ENCODE data around the gene ZSCAN5B. TPM values are rescaled to one million over a fixed set of nuclear protein-coding genes. Genes with fewer than 3 reads are reported as not detected.

Gene ZSCAN5B
- total and polyA plus RNA-seq, 2 of the 13 experiments (the other 11 are each of a cell fraction or from before 2014, with no cell fraction given) = not detected

DNA sequence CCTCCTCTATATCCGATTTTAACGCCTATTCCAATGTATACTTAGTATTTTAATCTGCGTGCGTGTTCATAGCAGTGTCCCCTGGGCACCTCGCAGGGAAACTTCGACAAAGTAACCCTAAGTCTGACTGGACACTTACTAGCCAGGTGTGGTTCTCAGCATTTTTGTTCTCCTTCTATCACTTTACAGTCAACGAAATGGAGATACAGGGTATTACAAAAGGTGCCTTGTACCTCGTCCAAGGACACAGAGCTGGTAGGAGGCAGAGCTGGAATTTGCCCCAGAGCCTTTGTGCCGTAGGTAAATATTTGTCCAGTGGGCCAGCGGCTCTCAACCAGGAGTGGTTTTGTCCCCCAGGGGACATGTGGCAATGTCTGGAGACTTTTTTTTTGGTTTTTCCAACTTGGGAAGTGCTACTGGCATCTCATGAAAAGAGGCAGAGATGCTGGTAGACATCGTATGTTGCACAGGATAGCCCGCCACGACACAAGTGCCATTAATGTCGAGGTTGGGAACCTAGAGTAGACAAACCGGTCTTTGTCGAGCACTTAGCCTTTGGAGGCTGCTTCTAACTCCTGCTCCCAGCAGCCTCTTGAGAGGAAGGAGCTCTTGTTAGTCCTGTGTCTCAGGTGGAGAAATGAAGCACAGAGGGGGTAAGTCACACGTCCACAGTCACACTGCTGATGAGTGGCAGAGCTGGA, 55.3 kb downstream of the ZSCAN5B start (continued):
- TF ChIP-seq, protein P1, sequence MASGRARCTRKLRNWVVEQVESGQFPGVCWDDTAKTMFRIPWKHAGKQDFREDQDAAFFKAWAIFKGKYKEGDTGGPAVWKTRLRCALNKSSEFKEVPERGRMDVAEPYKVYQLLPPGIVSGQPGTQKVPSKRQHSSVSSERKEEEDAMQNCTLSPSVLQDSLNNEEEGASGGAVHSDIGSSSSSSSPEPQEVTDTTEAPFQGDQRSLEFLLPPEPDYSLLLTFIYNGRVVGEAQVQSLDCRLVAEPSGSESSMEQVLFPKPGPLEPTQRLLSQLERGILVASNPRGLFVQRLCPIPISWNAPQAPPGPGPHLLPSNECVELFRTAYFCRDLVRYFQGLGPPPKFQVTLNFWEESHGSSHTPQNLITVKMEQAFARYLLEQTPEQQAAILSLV (CRISPR knock-in tag; IDR thresholded peaks at IDR 0.05; ENCODE audit: borderline replicate concordance) = no peak
- peak in 1 of 2 experiments; percentile 73; a peak in 1 of 4 replicates for TF ChIP-seq KLF16 (CRISPR knock-in tag; IDR thresholded peaks at IDR 0.05)
- TF ChIP-seq LCORL (IDR thresholded peaks at IDR 0.05) = no peak
- TF ChIP-seq LCORL (CRISPR knock-in tag; IDR thresholded peaks at IDR 0.05) = peak; percentile 81
- peak; percentile 49; the same call in 1 of the 2 replicates for TF ChIP-seq KMT2B (CRISPR knock-in tag; IDR thresholded peaks at IDR 0.05)
- TF ChIP-seq ARHGAP35 (CRISPR knock-in tag; IDR thresholded peaks at IDR 0.05; ENCODE audit: borderline replicate concordance) = no peak
- TF ChIP-seq CREB1 (IDR thresholded peaks at IDR 0.05) = no peak
- peak; percentile 67 for TF ChIP-seq CREB1 (CRISPR knock-in tag; IDR thresholded peaks at IDR 0.05)
- TF ChIP-seq FOXJ3 (CRISPR knock-in tag; IDR thresholded peaks at IDR 0.05; ENCODE audit: borderline replicate concordance) = peak; percentile 51; the same call in 1 of the 2 replicates
- no peak for TF ChIP-seq SIX4 (CRISPR knock-in tag; IDR thresholded peaks at IDR 0.05)
- no peak for TF ChIP-seq ZNF530 (CRISPR knock-in tag; IDR thresholded peaks at IDR 0.05; ENCODE audit: low read depth)
- TF ChIP-seq PRMT3 (CRISPR knock-in tag; IDR thresholded peaks at IDR 0.05; ENCODE audit: borderline replicate concordance, low read depth) = no peak
- TF ChIP-seq FOXM1 (CRISPR knock-in tag; IDR thresholded peaks at IDR 0.05) = no peak
- TF ChIP-seq, protein P2, sequence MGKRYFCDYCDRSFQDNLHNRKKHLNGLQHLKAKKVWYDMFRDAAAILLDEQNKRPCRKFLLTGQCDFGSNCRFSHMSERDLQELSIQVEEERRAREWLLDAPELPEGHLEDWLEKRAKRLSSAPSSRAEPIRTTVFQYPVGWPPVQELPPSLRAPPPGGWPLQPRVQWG (CRISPR knock-in tag; IDR thresholded peaks at IDR 0.05; ENCODE audit: borderline replicate concordance, low read depth) = no peak
- TF ChIP-seq ZNF563 (CRISPR knock-in tag; IDR thresholded peaks at IDR 0.05) = no peak
- peak; percentile 58; the same call in 1 of the 2 replicates for TF ChIP-seq NR2C2 (CRISPR knock-in tag; IDR thresholded peaks at IDR 0.05; ENCODE audit: borderline replicate concordance)
- TF ChIP-seq ZFP36L2 (CRISPR knock-in tag; IDR thresholded peaks at IDR 0.05) = no peak
- TF ChIP-seq ZNF430 (CRISPR knock-in tag; IDR thresholded peaks at IDR 0.05) = peak; percentile 59; the same call in 1 of the 2 replicates
- TF ChIP-seq PCBP1 (IDR thresholded peaks at IDR 0.05; ENCODE audit: borderline replicate concordance, low read depth, low read length) = no peak
- no peak for TF ChIP-seq ZNF556 (CRISPR knock-in tag; IDR thresholded peaks at IDR 0.05; ENCODE audit: borderline replicate concordance)
- TF ChIP-seq, protein P3, sequence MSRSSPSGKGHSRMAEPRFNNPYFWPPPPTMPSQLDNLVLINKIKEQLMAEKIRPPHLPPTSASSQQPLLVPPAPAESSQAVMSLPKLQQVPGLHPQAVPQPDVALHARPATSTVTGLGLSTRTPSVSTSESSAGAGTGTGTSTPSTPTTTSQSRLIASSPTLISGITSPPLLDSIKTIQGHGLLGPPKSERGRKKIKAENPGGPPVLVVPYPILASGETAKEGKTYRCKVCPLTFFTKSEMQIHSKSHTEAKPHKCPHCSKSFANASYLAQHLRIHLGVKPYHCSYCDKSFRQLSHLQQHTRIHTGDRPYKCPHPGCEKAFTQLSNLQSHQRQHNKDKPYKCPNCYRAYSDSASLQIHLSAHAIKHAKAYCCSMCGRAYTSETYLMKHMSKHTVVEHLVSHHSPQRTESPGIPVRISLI (CRISPR knock-in tag; IDR thresholded peaks at IDR 0.05; ENCODE audit: borderline replicate concordance) = peak; percentile 97
- 0 out of 2 replicates have a peak, but pooled peaks have one; percentile 16 for TF ChIP-seq ZSCAN21 (CRISPR knock-in tag; IDR thresholded peaks at IDR 0.05; ENCODE audit: borderline replicate concordance)
- TF ChIP-seq, protein P4, sequence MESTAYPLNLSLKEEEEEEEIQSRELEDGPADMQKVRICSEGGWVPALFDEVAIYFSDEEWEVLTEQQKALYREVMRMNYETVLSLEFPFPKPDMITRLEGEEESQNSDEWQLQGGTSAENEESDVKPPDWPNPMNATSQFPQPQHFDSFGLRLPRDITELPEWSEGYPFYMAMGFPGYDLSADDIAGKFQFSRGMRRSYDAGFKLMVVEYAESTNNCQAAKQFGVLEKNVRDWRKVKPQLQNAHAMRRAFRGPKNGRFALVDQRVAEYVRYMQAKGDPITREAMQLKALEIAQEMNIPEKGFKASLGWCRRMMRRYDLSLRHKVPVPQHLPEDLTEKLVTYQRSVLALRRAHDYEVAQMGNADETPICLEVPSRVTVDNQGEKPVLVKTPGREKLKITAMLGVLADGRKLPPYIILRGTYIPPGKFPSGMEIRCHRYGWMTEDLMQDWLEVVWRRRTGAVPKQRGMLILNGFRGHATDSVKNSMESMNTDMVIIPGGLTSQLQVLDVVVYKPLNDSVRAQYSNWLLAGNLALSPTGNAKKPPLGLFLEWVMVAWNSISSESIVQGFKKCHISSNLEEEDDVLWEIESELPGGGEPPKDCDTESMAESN (CRISPR knock-in tag; conservative IDR thresholded peaks at IDR 0.05) = no peak
- TF ChIP-seq, protein P5, sequence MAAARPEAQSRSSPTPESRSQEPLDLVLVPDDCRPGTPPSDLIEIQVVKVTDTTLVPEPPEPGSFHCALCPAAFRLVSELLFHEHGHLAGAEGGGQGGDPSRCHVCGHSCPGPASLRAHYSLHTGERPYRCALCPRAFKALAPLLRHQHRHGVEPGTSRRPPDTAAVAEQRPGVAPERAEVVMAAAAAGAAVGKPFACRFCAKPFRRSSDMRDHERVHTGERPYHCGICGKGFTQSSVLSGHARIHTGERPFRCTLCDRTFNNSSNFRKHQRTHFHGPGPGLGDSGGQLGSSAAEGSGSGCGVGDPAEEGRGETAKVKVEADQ (CRISPR knock-in tag; IDR thresholded peaks at IDR 0.05; ENCODE audit: borderline replicate concordance) = no peak
